Motor neuron (in vitro differentiated cells): Measurements from ENCODE around the gene C12orf75. TPM values are rescaled to one million over a fixed set of nuclear protein-coding genes. Genes with fewer than 3 reads are reported as not detected.
A peak's percentile ranks its signal among the peaks of the same experiment; 100 is the strongest.

Source experiments
- ATAC-seq, 8 experiments: fragments of 200-7000 bp; cut with Tn5 transposase; replicated peaks in 6 of 8; 2 replicates each; pipeline ENCODE4 v1.8.0; 2021; ENCODE audit warnings: mild to moderate bottlenecking in 8 of 8, moderate library complexity in 8 of 8
- H3K27ac ChIP-seq, 2 donors: fragments of 250-450 bp; sonication (Bioruptor Pico); 2 replicates each; pipeline ENCODE4 v1.9.0; 2021; ENCODE audit warnings: antibody characterized with exemption in 2 of 2, mild to moderate bottlenecking in 2 of 2, moderate library complexity in 1 of 2
- H3K4me1 ChIP-seq, 2 donors: fragments of 250-450 bp; sonication (Bioruptor Pico); replicated peaks in 1 of 2; 2 replicates each; pipeline ENCODE4 v1.6.1; 2021; ENCODE audit warnings: antibody characterized with exemption in 2 of 2, mild to moderate bottlenecking in 2 of 2, moderate library complexity in 1 of 2
- H3K4me3 ChIP-seq, 5 donors: fragments of 250-450 bp; sonication (Bioruptor Pico); 2 replicates each; pipeline ENCODE4 v1.9.0; 2021; ENCODE audit warnings: antibody characterized with exemption in 5 of 5, mild to moderate bottlenecking in 5 of 5, moderate library complexity in 4 of 5
- WGBS, 10 experiments: fragments of 450-650 bp; shearing (Covaris generic); methylation state at CpG; one replicate each; pipeline ENCODE4 v1.0.0; 2022; 5-methylcytosine and 5-hydroxymethylcytosine counted together
- in situ Hi-C, 9 experiments: fragments of 400-800 bp; cut with MboI; loops; one replicate each; pipeline ENCODE4 v1.15.0; 2021; ENCODE audit warnings: low sequenced_read_pairs in 9 of 9, low pct_unique_long_range_greater_than_20kb in 2 of 9; ENCODE audit not compliant: unreplicated experiment in 9 of 9
- total RNA-seq, 8 experiments: library from RNA; unstranded; fragments of 300-600 nt; gene quantifications; 2 replicates each; pipeline versions ENCODE4 v1.2.3 to v1.2.4, GENCODE V29; 2022

Gene C12orf75
- total RNA-seq, 8 experiments from 2014 or later: 5.1 to 55.8 (median 17.8) TPM

DNA sequence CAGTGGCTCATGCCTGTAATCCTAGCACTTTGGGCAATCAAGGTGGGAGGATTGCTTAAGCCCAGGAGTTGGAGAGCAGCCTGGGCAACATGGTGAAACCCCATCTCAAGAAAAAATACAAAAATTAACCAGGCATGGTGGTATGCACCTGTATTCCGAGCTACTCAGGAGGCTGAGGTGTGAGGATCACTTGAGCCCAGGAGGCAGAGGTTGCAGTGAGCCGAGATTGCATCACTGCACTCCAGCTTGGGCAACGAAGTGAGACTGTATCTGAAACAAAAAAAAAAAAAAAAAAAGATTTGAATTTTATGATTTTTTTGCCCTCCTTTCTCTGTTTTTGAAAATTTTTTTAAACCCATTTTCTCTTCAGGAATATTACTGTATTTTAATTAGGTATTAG, 17.7 kb downstream of the C12orf75 start:
- in situ Hi-C loops: no loop called here
- 80 to 100% (median 96%) methylated on average over 1 to 3 of the region's 3 CpGs; no CpG with 5 or more reads in 4 of the 10 experiments for WGBS, 10 experiments
- no peak for ATAC-seq
- Histone ChIP-seq H3K4me1 (peaks cover 5 to 12% of the 10 kb centered on the region in 2 donors), H3K4me3 (no peak overlapping the region), H3K27ac (no peak overlapping the region)

- no peak overlapping the region for H3K27ac ChIP-seq
- H3K4me1 ChIP-seq: peaks cover 5 to 12% of the 10 kb centered on the region in 2 donors
- H3K4me3 ChIP-seq: no peak overlapping the region
- in situ Hi-C loops: no loop called here
- ATAC-seq: peak in 3 of 8 experiments; percentile 16 to 92 (median 62)
- 0 to 9% (median 0%) methylated on average over 1 of the region's 1 CpG; no CpG with 5 or more reads in 3 of the 10 experiments for WGBS, 10 experiments
These were observed 18.1 kb downstream of the C12orf75 start for GRCh38 chr12:105348561-105348960.

GRCh38 chr12:105349138-105349537, 18.6 kb downstream of the C12orf75 start:
- Histone ChIP-seq H3K27ac (peak overlapping the region in 1 of 2 donors; percentile 40), H3K4me3 (no peak overlapping the region), H3K4me1 (peaks cover 5 to 12% of the 10 kb centered on the region in 2 donors)
- peak in 1 of 8 experiments; percentile 59 for ATAC-seq
- WGBS, 10 experiments: 57% methylated on average over 1 of the region's 1 CpG; no CpG with 5 or more reads in 9 of the 10 experiments
- in situ Hi-C loops: no loop called here

GRCh38 chr12:105351523-105351922, 21.0 kb downstream of the C12orf75 start:
- in situ Hi-C loops: no loop called here
- Histone ChIP-seq H3K4me3 (no peak overlapping the region), H3K27ac (no peak overlapping the region), H3K4me1 (peaks cover 5 to 12% of the 10 kb centered on the region in 2 donors)
- WGBS, 10 experiments: 0 to 100% (median 60%) methylated on average over 1 of the region's 1 CpG; no CpG with 5 or more reads in 3 of the 10 experiments
- peak in 1 of 8 experiments; percentile 19 for ATAC-seq

GRCh38 chr12:105352052-105352451, 21.6 kb downstream of the C12orf75 start:
- H3K4me1 ChIP-seq: peaks cover 5 to 12% of the 10 kb centered on the region in 2 donors
- H3K4me3 ChIP-seq: no peak overlapping the region
- 90 to 100% (median 98%) methylated on average over 2 to 4 of the region's 4 CpGs; no CpG with 5 or more reads in 2 of the 10 experiments for WGBS, 10 experiments
- no peak overlapping the region for H3K27ac ChIP-seq
- no peak for ATAC-seq
- in situ Hi-C loops: no loop called here

- ATAC-seq: no peak
- H3K4me3 ChIP-seq: no peak overlapping the region
- in situ Hi-C loops: no loop called here
- peaks cover 5 to 9% of the 10 kb centered on the region in 2 donors for H3K4me1 ChIP-seq
- 36 to 100% (median 88%) methylated on average over 1 to 8 of the region's 9 CpGs for WGBS, 10 experiments
- H3K27ac ChIP-seq: no peak overlapping the region
These were observed 22.6 kb downstream of the C12orf75 start for GRCh38 chr12:105352940-105353635.

- Histone ChIP-seq H3K4me3 (no peak overlapping the region), H3K4me1 (peaks cover 0 to 3% of the 10 kb centered on the region in 2 donors), H3K27ac (no peak overlapping the region)
- ATAC-seq: peak in 1 of 8 experiments; percentile 28
- in situ Hi-C loops: no loop called here
These were observed 25.3 kb downstream of the C12orf75 start for GRCh38 chr12:105355752-105356151.

DNA sequence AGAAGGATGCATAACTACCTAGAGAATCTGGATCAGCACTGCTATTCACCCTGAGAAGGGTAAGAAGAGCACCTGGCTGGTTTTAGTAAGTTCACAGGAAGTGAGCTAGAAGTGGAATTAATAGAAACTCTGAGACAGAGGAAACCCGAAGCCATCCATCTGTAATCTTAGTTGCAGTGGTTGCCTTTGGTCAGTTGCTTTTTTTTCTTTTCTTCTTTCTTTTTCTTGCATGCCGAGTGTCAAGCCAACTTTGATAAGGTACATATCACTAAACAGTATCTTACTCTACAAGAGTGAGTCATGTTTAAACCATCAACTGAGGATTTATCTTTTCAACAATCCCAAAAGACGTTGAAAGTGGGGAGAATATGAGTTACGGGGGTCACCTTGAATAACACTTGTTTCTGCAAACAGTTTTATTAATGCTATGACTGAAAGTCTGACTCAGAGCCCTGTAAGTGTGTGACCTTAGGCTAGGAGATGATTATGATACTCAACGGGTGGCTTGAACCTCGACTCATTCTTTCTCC, 26.7 kb downstream of the C12orf75 start:
- 50 to 100% (median 77%) methylated on average over 1 to 6 of the region's 6 CpGs; no CpG with 5 or more reads in 1 of the 10 experiments for WGBS, 10 experiments
- peak in 1 of 8 experiments; percentile 42 for ATAC-seq

DNA sequence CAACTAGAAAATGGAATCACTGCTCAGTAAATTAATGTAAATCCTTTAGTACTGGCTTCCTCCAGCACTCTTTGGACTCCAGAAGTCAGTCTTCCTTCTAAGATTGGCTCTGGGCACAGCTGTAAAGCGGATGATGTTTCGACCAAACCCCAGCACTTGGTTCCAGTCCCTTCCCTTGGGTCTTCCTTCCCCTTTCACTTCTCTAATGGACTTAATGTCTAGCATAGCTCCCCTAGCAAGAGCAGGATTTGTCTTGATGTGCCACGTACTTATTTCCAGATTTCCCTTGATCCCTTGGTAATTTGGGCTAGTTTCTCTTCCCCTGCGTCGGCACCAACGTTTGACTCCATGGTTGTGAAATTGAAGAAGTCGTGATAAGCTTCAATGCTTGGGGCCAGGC, 28.3 kb downstream of the C12orf75 start:
- no peak overlapping the region for H3K4me3 ChIP-seq
- 43 to 100% (median 93%) methylated on average over 1 to 7 of the region's 7 CpGs; no CpG with 5 or more reads in 2 of the 10 experiments for WGBS, 10 experiments
- in situ Hi-C loops: no loop called here
- no peaks in the 10 kb centered on the region for H3K4me1 ChIP-seq
- ATAC-seq: no peak
- no peak overlapping the region for H3K27ac ChIP-seq

More for the DNA sequence above, 26.7 kb downstream of the C12orf75 start:
- Histone ChIP-seq H3K27ac (no peak overlapping the region), H3K4me1 (peaks cover 0 to 3% of the 10 kb centered on the region in 2 donors), H3K4me3 (no peak overlapping the region)
- in situ Hi-C loops: no loop called here

- no peak overlapping the region for H3K27ac ChIP-seq
- H3K4me1 ChIP-seq: no peaks in the 10 kb centered on the region
- peak in 3 of 8 experiments; percentile 19 to 91 (median 79) for ATAC-seq
- in situ Hi-C loops: no loop called here
- no peak overlapping the region for H3K4me3 ChIP-seq
- 20 to 100% (median 57%) methylated on average over 1 of the region's 1 CpG; no CpG with 5 or more reads in 5 of the 10 experiments for WGBS, 10 experiments
These were observed 29.4 kb downstream of the C12orf75 start for GRCh38 chr12:105359856-105360255.

DNA sequence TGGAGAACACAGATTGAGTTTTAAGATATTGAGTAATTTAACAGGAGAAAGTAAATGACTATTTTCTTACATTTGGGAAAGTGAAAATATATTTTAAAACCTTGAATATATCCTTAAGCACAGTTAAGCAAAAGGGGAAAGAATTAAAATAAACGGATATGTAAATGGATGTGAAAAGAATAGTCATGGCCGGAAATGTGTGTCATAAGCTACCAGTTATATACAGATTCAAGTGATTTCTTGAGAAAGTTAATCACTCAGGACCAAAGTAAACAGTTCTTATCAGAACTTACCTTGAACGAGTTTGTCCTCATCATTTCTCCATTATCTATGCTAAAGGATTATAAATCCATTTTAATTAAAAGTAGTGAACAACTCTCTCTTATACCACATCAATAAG, 33.4 kb downstream of the C12orf75 start:
- Histone ChIP-seq H3K4me1 (no peaks in the 10 kb centered on the region), H3K27ac (no peak overlapping the region), H3K4me3 (no peak overlapping the region)
- WGBS, 10 experiments: 32 to 100% (median 84%) methylated on average over 2 to 3 of the region's 3 CpGs
- ATAC-seq: peak in 1 of 8 experiments; percentile 55
- in situ Hi-C loops: no loop called here

GRCh38 chr12:105365231-105365630, 34.7 kb downstream of the C12orf75 start:
- in situ Hi-C loops: no loop called here
- H3K4me1 ChIP-seq: no peaks in the 10 kb centered on the region
- WGBS, 10 experiments: 21 to 100% (median 66%) methylated on average over 1 to 3 of the region's 3 CpGs; no CpG with 5 or more reads in 2 of the 10 experiments
- no peak overlapping the region for H3K27ac ChIP-seq
- no peak for ATAC-seq
- H3K4me3 ChIP-seq: no peak overlapping the region

- WGBS, 10 experiments: 46 to 100% (median 85%) methylated on average over 2 to 6 of the region's 6 CpGs; no CpG with 5 or more reads in 1 of the 10 experiments
- Histone ChIP-seq H3K27ac (no peak overlapping the region), H3K4me3 (no peak overlapping the region), H3K4me1 (no peaks in the 10 kb centered on the region)
- ATAC-seq: peak in 2 of 8 experiments; percentile 27 to 33
- in situ Hi-C loops: no loop called here
These were observed 37.7 kb downstream of the C12orf75 start for GRCh38 chr12:105368047-105368646.
